Fibroblast of upper back skin (primary cell): Measurements from ENCODE around the gene ATP9B.

Source experiments
- DNase-seq: peaks from one replicate; pipeline ENCODE4 v3.0.0-alpha.2; 2013

ATP9B gene

GRCh38 chr18:79337184-79337583 is 268.0 kb downstream of the ATP9B start:
- no peak for DNase-seq

- no peak for DNase-seq
Measured at GRCh38 chr18:79337620-79338019, 268.4 kb downstream of the ATP9B start.

DNA sequence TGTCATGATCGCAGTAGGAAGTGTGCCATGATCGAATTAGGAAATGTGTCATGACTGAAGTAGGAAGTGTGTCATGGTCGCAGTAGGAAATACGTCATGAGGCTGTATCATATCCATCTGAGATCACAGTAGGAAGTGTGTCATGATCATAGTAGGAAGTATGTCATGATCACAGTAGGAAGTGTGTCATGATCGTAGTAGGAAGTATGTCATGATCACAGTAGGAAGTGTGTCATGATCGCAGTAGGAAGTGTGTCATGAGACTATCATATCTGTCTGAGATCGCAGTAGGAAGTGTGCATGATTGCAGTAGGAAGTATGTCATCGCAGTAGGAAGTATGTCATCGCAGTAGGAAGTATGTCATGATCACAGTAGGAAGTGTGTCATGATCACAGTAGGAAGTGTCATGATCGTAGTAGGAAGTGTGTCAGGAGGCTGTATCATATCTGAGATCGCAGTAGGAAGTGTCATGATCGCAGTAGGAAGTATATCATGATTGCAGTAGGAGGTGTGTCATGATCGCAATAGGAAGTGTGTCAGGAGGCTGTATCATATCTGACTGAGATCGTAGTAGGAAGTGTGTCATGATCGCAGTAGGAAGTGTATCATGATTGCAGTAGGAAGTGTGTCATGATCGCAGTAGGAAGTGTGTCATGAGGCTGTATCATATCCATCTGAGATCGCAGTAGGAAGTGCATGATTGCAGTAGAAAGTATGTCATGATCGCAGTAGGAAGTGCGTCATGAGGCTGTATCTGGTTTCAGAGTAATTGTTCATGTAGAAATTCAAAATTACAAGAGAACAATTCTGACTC is 270.1 kb downstream of the ATP9B start:
- no peak for DNase-seq

- DNase-seq: no peak
Measured at GRCh38 chr18:79343567-79344207, 274.5 kb downstream of the ATP9B start.

DNA sequence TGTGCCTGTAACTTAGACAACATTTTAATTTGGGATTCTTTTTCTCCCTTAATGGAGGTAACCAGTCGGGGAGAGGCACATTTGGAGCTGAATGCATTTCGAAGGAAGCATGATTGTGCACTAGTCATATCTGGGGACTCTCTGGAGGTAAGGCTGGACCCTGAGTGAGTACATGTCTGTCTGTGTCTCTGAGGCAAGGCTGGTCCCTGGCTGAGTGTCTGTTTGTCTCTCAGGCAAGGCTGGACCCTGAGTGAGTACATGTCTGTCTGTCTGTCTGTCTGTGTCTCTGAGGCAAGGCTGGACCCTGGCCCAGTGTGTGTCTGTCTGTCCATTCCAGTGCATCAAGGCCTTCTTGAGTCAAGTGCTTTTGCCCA is 275.0 kb downstream of the ATP9B start:
- no peak for DNase-seq

DNA sequence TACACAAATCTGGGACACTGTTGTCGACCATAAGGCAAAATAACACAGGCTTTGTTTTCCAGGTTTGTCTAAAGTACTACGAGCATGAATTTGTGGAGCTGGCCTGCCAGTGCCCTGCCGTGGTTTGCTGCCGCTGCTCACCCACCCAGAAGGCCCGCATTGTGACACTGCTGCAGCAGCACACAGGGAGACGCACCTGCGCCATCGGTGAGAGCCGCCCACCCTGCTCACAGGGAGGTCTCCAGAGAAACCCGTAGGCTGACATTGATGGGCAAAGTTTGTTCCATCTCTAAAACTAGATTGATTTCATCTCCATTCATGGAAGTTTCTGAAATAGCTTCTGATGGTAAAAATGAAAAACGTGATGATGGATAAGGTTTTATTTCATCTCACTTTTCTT is 276.2 kb downstream of the ATP9B start:
- no peak for DNase-seq

GRCh38 chr18:79345981-79346380 is 276.8 kb downstream of the ATP9B start:
- DNase-seq: no peak

DNA sequence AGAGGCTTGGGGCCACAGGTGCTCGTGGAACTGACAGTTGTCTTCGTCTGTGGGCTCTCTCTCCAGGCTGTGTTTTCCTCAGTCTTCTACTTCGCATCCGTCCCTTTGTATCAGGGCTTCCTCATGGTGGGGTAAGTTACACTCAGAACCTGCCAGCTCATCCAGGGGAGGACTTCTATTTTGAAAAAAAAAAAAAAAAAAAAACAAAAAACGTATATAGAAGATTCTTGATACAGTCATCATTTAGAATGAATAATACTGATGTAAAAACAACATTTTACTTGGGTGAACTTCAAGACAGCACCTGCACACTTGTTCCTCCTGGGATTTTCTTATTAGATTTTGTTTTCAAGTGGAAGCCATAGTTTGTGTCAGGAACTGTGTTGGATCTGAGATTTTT is 278.9 kb downstream of the ATP9B start:
- DNase-seq: no peak

GRCh38 chr18:79352432-79352831 is 283.2 kb downstream of the ATP9B start:
- no peak for DNase-seq

GRCh38 chr18:79353267-79353666 is 284.1 kb downstream of the ATP9B start:
- DNase-seq: peak; percentile 3

GRCh38 chr18:79354350-79354749 is 285.2 kb downstream of the ATP9B start:
- DNase-seq: no peak

DNA sequence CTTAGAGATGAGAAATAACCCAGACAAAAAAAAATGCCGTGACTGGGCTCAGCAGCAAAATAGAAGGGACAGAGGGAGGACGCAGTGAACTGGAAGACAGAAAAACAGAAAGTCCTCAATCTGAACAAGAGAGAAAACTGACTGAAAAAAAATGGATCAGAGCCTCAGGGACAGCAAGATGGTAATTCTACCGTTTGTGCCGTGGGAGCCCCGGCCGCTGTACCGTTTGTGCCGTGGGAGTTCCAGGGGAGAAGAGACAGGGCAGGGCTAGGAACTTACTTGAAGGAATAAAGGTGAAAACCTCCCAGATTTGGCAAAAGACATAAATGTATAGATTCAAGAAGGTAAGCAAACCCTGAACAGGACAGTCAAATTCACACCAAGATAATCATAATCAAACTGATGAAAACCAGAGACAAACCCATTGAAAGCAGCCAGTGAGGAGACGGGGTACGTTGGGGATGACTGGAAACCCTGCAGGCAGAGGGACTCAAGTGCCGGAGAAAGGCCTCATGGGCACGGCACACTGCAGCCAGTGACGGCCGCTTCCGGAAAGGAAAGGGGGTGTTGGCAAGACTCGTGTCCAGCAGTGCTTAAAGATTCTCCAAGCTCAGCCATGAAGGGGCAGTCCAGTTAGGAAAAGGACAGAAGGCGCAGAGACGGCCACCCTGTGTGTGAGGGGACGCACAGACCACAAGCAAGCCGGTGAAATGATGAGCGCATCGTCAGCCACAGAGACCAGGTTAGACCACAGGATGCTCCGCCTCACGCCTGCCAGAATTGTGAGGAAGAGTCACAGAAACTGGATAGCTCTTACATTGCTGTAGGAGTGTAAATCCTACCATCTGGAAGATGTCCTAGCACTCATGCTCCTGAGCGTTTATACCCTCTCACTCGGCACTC is 286.5 kb downstream of the ATP9B start:
- no peak for DNase-seq

DNA sequence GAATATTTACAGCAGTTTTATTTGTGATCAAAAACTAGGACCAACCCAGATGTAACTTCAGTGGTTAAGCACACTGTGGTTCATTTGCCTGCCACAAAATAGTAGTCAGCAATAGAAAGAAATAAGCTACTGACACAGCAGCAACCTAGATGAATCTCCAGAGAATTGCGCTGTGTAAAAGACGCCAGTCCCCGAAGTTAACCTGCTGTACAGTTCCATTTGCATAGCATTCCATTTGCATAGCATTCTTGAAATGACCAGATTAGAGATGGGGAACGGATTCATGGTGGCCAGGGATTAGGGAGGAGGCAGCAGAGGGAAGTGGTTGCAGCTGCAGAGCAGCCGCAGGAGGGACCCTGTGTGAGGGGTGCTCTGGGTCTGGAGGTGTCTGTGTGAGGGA is 287.2 kb downstream of the ATP9B start:
- DNase-seq: no peak

GRCh38 chr18:79360933-79361332 is 291.7 kb downstream of the ATP9B start:
- DNase-seq: no peak

DNA sequence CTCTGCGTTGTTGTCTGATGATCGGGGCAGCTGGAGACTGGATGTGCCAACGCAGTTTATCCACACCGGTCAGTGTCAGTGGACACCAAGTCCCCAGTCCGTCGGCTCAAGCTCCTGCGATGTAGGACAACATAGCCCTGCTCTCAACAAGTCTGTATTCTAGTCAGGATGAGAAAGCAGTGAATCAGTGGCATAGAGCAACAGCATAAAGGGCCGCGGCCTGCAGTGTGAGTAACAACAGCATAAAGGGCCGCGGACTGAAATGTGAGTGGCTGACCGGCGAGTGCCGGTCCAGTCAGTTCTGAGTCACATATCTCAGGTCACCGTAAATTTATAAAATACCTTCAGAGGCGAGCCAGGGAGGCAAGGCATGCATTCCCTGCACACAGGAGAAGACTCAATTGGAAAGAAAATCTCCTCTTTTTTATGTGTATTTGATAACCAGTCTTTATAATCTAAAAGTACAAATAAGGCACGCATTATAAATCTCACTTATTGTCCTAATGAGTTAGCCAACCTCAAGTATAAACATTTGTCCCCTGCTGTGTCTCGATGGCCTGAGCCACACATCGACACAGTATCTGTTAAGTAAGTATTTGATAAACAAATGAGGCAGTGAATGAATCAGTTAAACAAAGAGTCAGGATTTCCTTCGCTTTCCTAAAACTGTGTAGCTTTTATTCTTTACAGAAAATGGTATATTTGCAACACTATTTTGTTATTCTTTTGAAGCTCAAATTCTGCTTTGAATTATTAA is 292.8 kb downstream of the ATP9B start:
- peak; percentile 47 for DNase-seq

GRCh38 chr18:79365701-79366100 is 296.5 kb downstream of the ATP9B start:
- peak; percentile 16 for DNase-seq

- DNase-seq: peak; percentile 88
Measured at GRCh38 chr18:79366177-79367094, 297.2 kb downstream of the ATP9B start.

DNA sequence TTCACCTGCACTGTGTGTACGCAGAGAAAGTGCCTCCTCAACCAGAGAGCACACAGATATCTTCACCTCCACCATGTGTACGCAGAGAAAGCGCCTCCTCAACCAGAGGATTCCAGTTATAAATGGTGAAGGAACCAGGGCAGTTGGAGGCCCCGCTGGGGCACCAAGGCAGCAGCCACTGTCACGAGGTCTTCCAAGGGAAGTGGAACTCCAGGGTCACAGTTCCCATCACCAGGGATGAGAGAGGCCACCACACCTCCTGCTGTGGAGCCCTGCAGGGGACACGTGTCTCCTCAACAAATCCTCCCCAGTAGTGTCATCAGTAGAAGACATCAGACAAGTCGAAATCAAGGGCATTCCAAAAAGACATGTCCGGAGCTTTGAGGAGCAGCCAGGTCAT is 298.3 kb downstream of the ATP9B start:
- no peak for DNase-seq

DNA sequence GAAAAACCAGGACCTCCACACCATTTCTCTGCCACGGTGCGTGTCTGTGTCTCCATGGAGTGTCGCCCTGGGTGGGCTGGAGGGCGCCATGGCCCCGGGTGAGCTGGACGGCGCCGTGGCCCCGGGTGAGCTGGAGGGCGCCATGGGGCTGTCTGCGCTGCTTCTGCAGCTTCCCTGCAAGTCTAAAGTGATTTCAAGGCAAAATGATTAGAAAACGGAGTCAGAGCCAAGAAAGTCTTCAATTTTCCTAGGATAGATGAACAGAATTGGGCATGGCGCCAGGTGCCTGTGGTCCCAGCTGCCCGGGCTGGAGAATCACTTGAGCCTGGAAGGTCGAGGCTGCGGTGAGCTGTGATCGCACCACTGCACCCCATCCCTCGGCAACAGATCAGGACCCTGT is 298.8 kb downstream of the ATP9B start:
- peak; percentile 18 for DNase-seq

GRCh38 chr18:79368681-79369080 is 299.5 kb downstream of the ATP9B start:
- no peak for DNase-seq

GRCh38 chr18:79371561-79372121 is 302.4 kb downstream of the ATP9B start:
- DNase-seq: no peak
